ENCODE results near the gene TBX2.
"Not testable (repeated sequence)": the region's sequence is repeated elsewhere in the genome, so short reads cannot be mapped to it uniquely, and the experiment has no call there.

TBX2 gene

GRCh38 chr17:61399131-61400065 is at the start of gene TBX2:
TSS of gene TBX2 (plus strand) at chr17:61399843. CDS start at chr17:61400177, 334 bp downstream.
- DNase-seq: peak; percentile 94

- no peak for DNase-seq
Measured at GRCh38 chr17:61351745-61352407, 47.8 kb upstream of the TBX2 start.

- no peak for DNase-seq
Measured at GRCh38 chr17:61352408-61352770, 47.3 kb upstream of the TBX2 start.

- peak; percentile 60 for DNase-seq
Measured at GRCh38 chr17:61352781-61353491, 46.7 kb upstream of the TBX2 start.

- DNase-seq: no peak
Measured at GRCh38 chr17:61353615-61354014, 46.0 kb upstream of the TBX2 start.

- no peak for DNase-seq
Measured at GRCh38 chr17:61354895-61355874, 44.5 kb upstream of the TBX2 start.

- DNase-seq: not testable (repeated sequence)
Measured at GRCh38 chr17:61357061-61357460, 42.6 kb upstream of the TBX2 start.

- DNase-seq: not testable (repeated sequence)
Measured at GRCh38 chr17:61359513-61359912, 40.1 kb upstream of the TBX2 start.

- DNase-seq: no peak
Measured at GRCh38 chr17:61360318-61360943, 39.2 kb upstream of the TBX2 start.

GRCh38 chr17:61361084-61361483 is 38.6 kb upstream of the TBX2 start:
- DNase-seq: no peak

- DNase-seq: no peak
Measured at GRCh38 chr17:61362396-61362795, 37.2 kb upstream of the TBX2 start.

GRCh38 chr17:61362852-61363600 is 36.6 kb upstream of the TBX2 start:
- DNase-seq: no peak

GRCh38 chr17:61363601-61364462 is 35.8 kb upstream of the TBX2 start:
- DNase-seq: no peak

GRCh38 chr17:61364463-61364846 is 35.2 kb upstream of the TBX2 start:
- no peak for DNase-seq

- DNase-seq: no peak
Measured at GRCh38 chr17:61366076-61366714, 33.4 kb upstream of the TBX2 start.

- no peak for DNase-seq
Measured at GRCh38 chr17:61366715-61367413, 32.8 kb upstream of the TBX2 start.

- DNase-seq: no peak
Measured at GRCh38 chr17:61368049-61368831, 31.4 kb upstream of the TBX2 start.

Data from retina (tissue), 1 donor.